Epithelial cell of umbilical artery (primary cell): ENCODE measurements around the gene UQCC2. TPM values are rescaled to one million over a fixed set of nuclear protein-coding genes. Genes with fewer than 3 reads are reported as not detected.

ENCODE experiments used
- total RNA-seq: library from RNA; depleted of rRNA; stranded (reverse); fragments of >200 nt; gene quantifications from 2 replicates; pipeline ENCODE4 v1.2.3, GENCODE V29; 2014

UQCC2 gene
- 22.1 and 29.2 TPM in 2 replicates for total RNA-seq

DNA sequence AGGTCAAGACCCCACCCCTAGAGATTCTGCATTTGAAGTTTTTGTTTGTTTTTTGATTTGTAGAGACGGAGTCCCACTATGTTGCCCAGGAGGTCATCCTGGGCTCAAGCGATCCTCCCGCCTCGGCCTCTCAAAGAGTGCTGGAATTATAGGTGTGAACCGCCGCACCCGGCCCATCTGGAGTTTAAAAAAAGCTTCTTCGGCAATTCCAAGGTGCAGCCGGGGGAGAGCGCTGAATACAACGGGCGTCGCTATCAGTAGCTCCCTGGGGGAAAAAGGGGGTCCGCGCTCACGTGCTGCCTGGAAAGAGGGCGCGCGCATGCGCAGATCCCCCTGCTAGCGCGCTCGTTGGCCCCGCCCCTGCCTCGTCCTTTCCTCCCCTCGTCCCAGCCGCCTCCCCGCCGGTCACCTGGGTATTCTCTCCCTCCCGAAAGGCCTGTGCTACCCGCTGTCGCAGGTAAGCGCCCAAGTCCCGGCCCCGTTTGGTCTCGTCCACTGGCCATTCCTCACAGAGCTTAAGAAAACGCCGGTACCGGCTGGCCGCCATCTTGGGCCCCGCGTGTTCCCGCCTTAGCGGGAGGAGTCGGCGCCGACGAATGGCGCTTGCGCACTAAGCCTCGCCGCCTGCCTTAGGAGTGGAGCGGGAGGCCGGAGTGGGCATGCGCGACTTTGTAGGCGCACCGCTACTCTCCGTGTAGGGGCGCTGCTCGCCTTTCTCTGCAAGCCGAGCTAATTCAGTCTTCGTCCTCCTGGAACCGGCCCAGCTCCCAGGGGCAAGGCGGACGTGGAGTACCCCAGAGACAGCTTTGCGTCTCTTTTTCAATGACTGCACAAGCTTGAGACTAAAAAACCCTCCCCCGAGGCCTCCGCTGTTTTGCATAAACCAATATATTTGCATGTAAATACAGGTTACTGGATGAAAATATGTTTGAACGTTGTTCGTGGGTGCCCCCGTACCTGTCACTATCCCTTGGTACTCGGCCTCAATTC, at the start of gene UQCC2:
Gene UQCC2, minus strand, starts transcription at position 561 of the 990 bp plus-strand sequence. Its CDS starts 14 bp downstream, at position 547.

DNA sequence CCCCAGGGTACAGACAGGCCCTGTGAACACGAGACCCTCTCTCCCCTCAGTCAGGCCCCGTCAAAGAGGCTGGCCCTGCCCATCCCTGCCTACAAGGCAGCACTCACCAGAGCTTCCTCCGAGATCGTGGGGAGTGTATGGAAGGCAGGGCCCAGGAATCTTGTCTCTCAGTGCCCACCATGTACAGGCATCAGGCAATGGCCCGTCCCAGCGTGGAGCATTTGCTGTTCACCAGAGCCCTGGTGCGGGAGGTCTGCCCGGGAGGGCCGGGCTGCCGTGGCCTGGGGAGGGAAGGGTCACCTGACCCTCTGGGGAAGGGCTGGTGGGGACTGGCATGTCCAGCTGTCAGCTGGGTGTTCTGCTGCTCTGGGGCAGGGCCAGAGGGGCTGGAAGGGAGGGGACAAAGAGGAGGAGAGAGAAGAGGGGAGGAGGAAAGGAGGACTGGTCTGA, 35.2 kb upstream of the UQCC2 start, which contains the start of gene IP6K3:
Gene IP6K3, minus strand, starts transcription at position 255 of the 450 bp plus-strand sequence. CDS start 11,429 bp downstream, outside the sequence.

Other genes with a start within 250 kb of the UQCC2 start
- gene BAK1, start 131.4 kb downstream of the UQCC2 start, total RNA-seq = 21.1 and 24.3 TPM in 2 replicates
- 15.6 and 39.5 TPM in 2 replicates for gene ITPR3, start 90.4 kb downstream of the UQCC2 start, total RNA-seq
- gene IP6K3, start 35.2 kb upstream of the UQCC2 start, total RNA-seq = not detected in 2 replicates
- gene LEMD2, start 77.4 kb upstream of the UQCC2 start, total RNA-seq = 48.7 and 57.4 TPM in 2 replicates
- gene MLN, start 92.3 kb upstream of the UQCC2 start, total RNA-seq = not detected in 2 replicates